Activated T-cell treated with anti-CD3 and anti-CD28 coated beads, Interleukin-2, amount 50 U/mL, for 24 hours (primary cell): ENCODE data around the gene NAPEPLD.
"Not testable (repeated sequence)": the region's sequence is repeated elsewhere in the genome, so short reads cannot be mapped to it uniquely, and the experiment has no call there.

Source experiments
- DNase-seq: peaks from one replicate; pipeline ENCODE4 v3.0.0-alpha.2; 2020
- H3K27ac Mint-ChIP-seq: 2 replicates; pipeline ENCODE4 v1.8.0; 2020; ENCODE audit warnings: mild to moderate bottlenecking, mixed read lengths
- H3K27me3 Mint-ChIP-seq: 2 replicates; pipeline ENCODE4 v1.8.0; 2020; ENCODE audit warnings: mixed read lengths
- H3K36me3 Mint-ChIP-seq: 2 replicates; pipeline ENCODE4 v1.8.0; 2020; ENCODE audit warnings: low read depth, mixed read lengths
- H3K4me1 Mint-ChIP-seq: 2 replicates; pipeline ENCODE4 v1.8.0; 2020; ENCODE audit warnings: low read depth, mixed read lengths
- H3K4me3 Mint-ChIP-seq: 2 replicates; pipeline ENCODE4 v1.8.0; 2020; ENCODE audit warnings: mild to moderate bottlenecking, moderate library complexity, mixed read lengths
- H3K9me3 Mint-ChIP-seq: 2 replicates; pipeline ENCODE4 v1.8.0; 2020; ENCODE audit warnings: mixed read lengths

The NAPEPLD gene

GRCh38 chr7:103148994-103149807 lies at the start of gene NAPEPLD:
TSS of gene NAPEPLD (minus strand) at chr7:103149099. CDS start at chr7:103128776, 20,323 bp downstream.
- Mint-ChIP-seq H3K9me3 (no peaks in the 10 kb centered on the region), H3K27me3 (no peaks in the 10 kb centered on the region), H3K4me1 (peaks cover 42% of the 10 kb centered on the region), H3K4me3 (peak within 1 kb of the TSS; percentile 94), H3K36me3 (peaks cover 23% of the 10 kb centered on the region), H3K27ac (peak within 1 kb of the TSS; percentile 98)
- peak; percentile 89 for DNase-seq

- not testable (repeated sequence) for H3K27ac Mint-ChIP-seq, H3K27me3 Mint-ChIP-seq, DNase-seq, H3K4me3 Mint-ChIP-seq, H3K9me3 Mint-ChIP-seq, H3K4me1 Mint-ChIP-seq, H3K36me3 Mint-ChIP-seq
Observed at GRCh38 chr7:103198079-103198478, 49.2 kb upstream of the NAPEPLD start.

- not testable (repeated sequence) for H3K4me3 Mint-ChIP-seq, H3K9me3 Mint-ChIP-seq, H3K4me1 Mint-ChIP-seq, H3K36me3 Mint-ChIP-seq, H3K27me3 Mint-ChIP-seq, DNase-seq, H3K27ac Mint-ChIP-seq
Observed at GRCh38 chr7:103195364-103195763, 46.5 kb upstream of the NAPEPLD start.

GRCh38 chr7:103172415-103173146 lies 23.7 kb upstream of the NAPEPLD start:
- H3K27me3 Mint-ChIP-seq, H3K4me3 Mint-ChIP-seq, H3K27ac Mint-ChIP-seq, H3K9me3 Mint-ChIP-seq, H3K36me3 Mint-ChIP-seq, DNase-seq, H3K4me1 Mint-ChIP-seq: not testable (repeated sequence)

- DNase-seq, H3K27ac Mint-ChIP-seq, H3K4me3 Mint-ChIP-seq, H3K4me1 Mint-ChIP-seq, H3K36me3 Mint-ChIP-seq, H3K9me3 Mint-ChIP-seq, H3K27me3 Mint-ChIP-seq: not testable (repeated sequence)
Observed at GRCh38 chr7:103171695-103172414, 23.0 kb upstream of the NAPEPLD start.

- not testable (repeated sequence) for H3K27ac Mint-ChIP-seq, H3K27me3 Mint-ChIP-seq, H3K4me1 Mint-ChIP-seq, DNase-seq, H3K4me3 Mint-ChIP-seq, H3K36me3 Mint-ChIP-seq, H3K9me3 Mint-ChIP-seq
Observed at GRCh38 chr7:103166921-103167544, 18.1 kb upstream of the NAPEPLD start.

- not testable (repeated sequence) for DNase-seq, H3K27ac Mint-ChIP-seq, H3K9me3 Mint-ChIP-seq, H3K36me3 Mint-ChIP-seq, H3K4me1 Mint-ChIP-seq, H3K27me3 Mint-ChIP-seq, H3K4me3 Mint-ChIP-seq
Observed at GRCh38 chr7:103163087-103163825, 14.4 kb upstream of the NAPEPLD start.

- H3K9me3 Mint-ChIP-seq, H3K27me3 Mint-ChIP-seq, H3K27ac Mint-ChIP-seq, H3K4me3 Mint-ChIP-seq, H3K4me1 Mint-ChIP-seq, H3K36me3 Mint-ChIP-seq, DNase-seq: not testable (repeated sequence)
Observed at GRCh38 chr7:103162641-103163040, 13.7 kb upstream of the NAPEPLD start.

GRCh38 chr7:103161998-103162616 lies 13.2 kb upstream of the NAPEPLD start:
- H3K9me3 Mint-ChIP-seq, DNase-seq, H3K27ac Mint-ChIP-seq, H3K4me3 Mint-ChIP-seq, H3K27me3 Mint-ChIP-seq, H3K36me3 Mint-ChIP-seq, H3K4me1 Mint-ChIP-seq: not testable (repeated sequence)

- H3K4me1 Mint-ChIP-seq: peaks cover 12% of the 10 kb centered on the region
- not testable (repeated sequence) for H3K36me3 Mint-ChIP-seq, H3K27ac Mint-ChIP-seq, H3K4me3 Mint-ChIP-seq, H3K27me3 Mint-ChIP-seq, DNase-seq, H3K9me3 Mint-ChIP-seq
Observed at GRCh38 chr7:103159072-103159471, 10.2 kb upstream of the NAPEPLD start.

GRCh38 chr7:103155331-103156024 lies 6.6 kb upstream of the NAPEPLD start:
- not testable (repeated sequence) for H3K36me3 Mint-ChIP-seq, H3K9me3 Mint-ChIP-seq, H3K27me3 Mint-ChIP-seq, DNase-seq
- Mint-ChIP-seq H3K4me1 (peaks cover 12% of the 10 kb centered on the region), H3K4me3 (peak overlapping the region; percentile 55), H3K27ac (peak overlapping the region; percentile 77)

GRCh38 chr7:103154042-103154441 lies 5.1 kb upstream of the NAPEPLD start:
- Mint-ChIP-seq H3K27ac (no peak overlapping the region), H3K36me3 (peaks cover 8% of the 10 kb centered on the region), H3K27me3 (no peaks in the 10 kb centered on the region), H3K4me1 (peaks cover 22% of the 10 kb centered on the region), H3K9me3 (no peaks in the 10 kb centered on the region), H3K4me3 (no peak overlapping the region)
- DNase-seq: no peak
